Progenitor cell of endocrine pancreas (in vitro differentiated cells): Measurements from ENCODE around the gene LAMA3. TPM values are rescaled to one million over a fixed set of nuclear protein-coding genes. Genes with fewer than 3 reads are reported as not detected.

Experiments used
- DNase-seq: peaks from one replicate; pipeline ENCODE4 v3.0.0; 2021; ENCODE audit warnings: low spot score; ENCODE audit not compliant: unreplicated experiment
- H3K27ac Mint-ChIP-seq: 2 replicates; pipeline ENCODE4 v1.8.0; 2021; ENCODE audit warnings: mild to moderate bottlenecking, moderate library complexity, mixed read lengths
- H3K27me3 Mint-ChIP-seq: 2 replicates; pipeline ENCODE4 v1.8.0; 2021; ENCODE audit warnings: mixed read lengths
- H3K36me3 Mint-ChIP-seq: 2 replicates; pipeline ENCODE4 v1.8.0; 2022; ENCODE audit warnings: mixed read lengths; ENCODE audit not compliant: insufficient read depth
- H3K4me1 Mint-ChIP-seq: 2 replicates; pipeline ENCODE4 v1.8.0; 2021; ENCODE audit warnings: low read depth, mixed read lengths
- H3K4me3 Mint-ChIP-seq: 2 replicates; pipeline ENCODE4 v1.8.0; 2021; ENCODE audit warnings: low read depth, mild to moderate bottlenecking, moderate library complexity, mixed read lengths
- H3K9me3 Mint-ChIP-seq: 2 replicates; pipeline ENCODE4 v1.8.0; 2021; ENCODE audit warnings: low read depth, mixed read lengths
- CTCF ChIP-seq: fragments of 200-600 bp; sonication (generic); IDR thresholded peaks from one replicate; pipeline ENCODE4 v1.5.0; 2021; ENCODE audit warnings: antibody characterized with exemption, mild to moderate bottlenecking; ENCODE audit not compliant: unreplicated experiment
- total RNA-seq: library from RNA; stranded (reverse); gene quantifications from 2 replicates; pipeline ENCODE4 v1.2.1, GENCODE V29; 2021

Gene LAMA3
- total RNA-seq, 1 donor from 2014 or later = 0.84 TPM

- TF ChIP-seq CTCF = no peak
- Mint-ChIP-seq H3K4me3 (no peak overlapping the region), H3K4me1 (no peaks in the 10 kb centered on the region), H3K27me3 (peaks cover 36% of the 10 kb centered on the region), H3K27ac (no peak overlapping the region), H3K9me3 (no peaks in the 10 kb centered on the region), H3K36me3 (no peaks in the 10 kb centered on the region)
- no peak for DNase-seq
Measured at GRCh38 chr18:23682472-23682871, 6.8 kb upstream of the LAMA3 start.

- H3K27ac Mint-ChIP-seq = no peak overlapping the region
- H3K9me3 Mint-ChIP-seq = no peaks in the 10 kb centered on the region
- no peaks in the 10 kb centered on the region for H3K4me1 Mint-ChIP-seq
- no peak for DNase-seq
- H3K36me3 Mint-ChIP-seq = no peaks in the 10 kb centered on the region
- no peak for TF ChIP-seq CTCF
- no peak overlapping the region for H3K4me3 Mint-ChIP-seq
- H3K27me3 Mint-ChIP-seq = peaks cover 41% of the 10 kb centered on the region
Measured at GRCh38 chr18:23683155-23683554, 6.1 kb upstream of the LAMA3 start.

GRCh38 chr18:23683671-23684070, 5.6 kb upstream of the LAMA3 start:
- H3K36me3 Mint-ChIP-seq = no peaks in the 10 kb centered on the region
- peaks cover 44% of the 10 kb centered on the region for H3K27me3 Mint-ChIP-seq
- no peaks in the 10 kb centered on the region for H3K9me3 Mint-ChIP-seq
- H3K4me1 Mint-ChIP-seq = no peaks in the 10 kb centered on the region
- H3K4me3 Mint-ChIP-seq = no peak overlapping the region
- H3K27ac Mint-ChIP-seq = no peak overlapping the region
- no peak for TF ChIP-seq CTCF
- DNase-seq = no peak

GRCh38 chr18:23684515-23685197, 4.6 kb upstream of the LAMA3 start:
- H3K4me1 Mint-ChIP-seq = peaks cover 3% of the 10 kb centered on the region
- peaks cover 43% of the 10 kb centered on the region for H3K27me3 Mint-ChIP-seq
- no peak overlapping the region for H3K4me3 Mint-ChIP-seq
- H3K27ac Mint-ChIP-seq = no peak overlapping the region
- H3K36me3 Mint-ChIP-seq = no peaks in the 10 kb centered on the region
- no peaks in the 10 kb centered on the region for H3K9me3 Mint-ChIP-seq
- no peak for DNase-seq
- no peak for TF ChIP-seq CTCF

- no peak for DNase-seq
- peaks cover 3% of the 10 kb centered on the region for H3K4me1 Mint-ChIP-seq
- no peak for TF ChIP-seq CTCF
- no peak overlapping the region for H3K4me3 Mint-ChIP-seq
- H3K27me3 Mint-ChIP-seq = peaks cover 42% of the 10 kb centered on the region
- no peaks in the 10 kb centered on the region for H3K9me3 Mint-ChIP-seq
- no peak overlapping the region for H3K27ac Mint-ChIP-seq
- no peaks in the 10 kb centered on the region for H3K36me3 Mint-ChIP-seq
Measured at GRCh38 chr18:23688528-23688927, 725 bp upstream of the LAMA3 start.
